H1 (cell line): ENCODE data around the gene EPHA1. TPM values are rescaled to one million over a fixed set of nuclear protein-coding genes. Genes with fewer than 3 reads are reported as not detected.

Experiments
- CTCF ChIA-PET: fragments of 300-600 bp; sonication (Branson Sonifier 250); formaldehyde crosslinking; loops from one replicate; lab custom pipeline; 2021; ENCODE audit not compliant: partially characterized antibody; lab: Charles Lee
- POLR2A ChIA-PET: fragments of 300-600 bp; sonication (Branson Sonifier 250); formaldehyde crosslinking; loops from one replicate; lab custom pipeline; 2021; ENCODE audit warnings: inconsistent platforms; ENCODE audit not compliant: partially characterized antibody; lab: Charles Lee
- DNase-seq, 2 experiments: peaks; one replicate each; pipeline versions ENCODE4 v3.0.0 to v3.0.0-alpha.2; 2010 to 2022; ENCODE audit warnings: low spot score in 2 of 2, low read depth in 1 of 2, mixed read lengths in 1 of 2
- FAIRE-seq: peaks from 2 replicates; lab custom pipeline; 2011; peaks lifted over from hg19 to GRCh38; lab: Jason Lieb, UNC
- H2AFZ ChIP-seq: 2 replicates; pipeline ENCODE4 v1.8.1; 2012; ENCODE audit warnings: low read length, inconsistent platforms
- H2AK5ac ChIP-seq: 2 replicates; pipeline ENCODE4 v1.6.1; 2013; ENCODE audit warnings: low read depth, low read length
- H2BK120ac ChIP-seq: replicated peaks from 2 replicates; pipeline ENCODE3; 2013; ENCODE audit warnings: low read depth, low read length, inconsistent platforms
- H2BK12ac ChIP-seq: 2 replicates; pipeline ENCODE4 v1.6.1; 2013; ENCODE audit warnings: low read depth, low read length
- H2BK15ac ChIP-seq: 2 replicates; pipeline ENCODE4 v1.6.1; 2013; ENCODE audit warnings: low read length
- H2BK20ac ChIP-seq: 2 replicates; pipeline ENCODE4 v1.6.1; 2013; ENCODE audit warnings: low read length
- H2BK5ac ChIP-seq: 2 replicates; pipeline ENCODE4 v1.6.1; 2013; ENCODE audit warnings: low read depth, low read length
- H3K14ac ChIP-seq: 2 replicates; pipeline ENCODE4 v1.6.1; 2013; ENCODE audit warnings: inconsistent platforms; ENCODE audit not compliant: insufficient read length
- H3K18ac ChIP-seq: 2 replicates; pipeline ENCODE4 v1.6.1; 2013; ENCODE audit warnings: low read length; ENCODE audit errors: extremely low read depth
- H3K23ac ChIP-seq: 2 replicates; pipeline ENCODE4 v1.6.1; 2013; ENCODE audit warnings: inconsistent platforms; ENCODE audit not compliant: insufficient read length
- H3K23me2 ChIP-seq: 2 replicates; pipeline ENCODE4 v1.6.1; 2013; ENCODE audit warnings: low read depth, low read length
- H3K27ac ChIP-seq: 2 replicates; pipeline ENCODE4 v1.6.1; 2011; ENCODE audit warnings: low read depth, low read length, inconsistent platforms
- H3K27me3 ChIP-seq, 4 experiments: replicated peaks in 1 of 4; 1 replicate in 1 of 4; 2 replicates in 3 of 4; pipeline versions ENCODE4 v1.6.1 to v1.8.1; 2011 to 2013; ENCODE audit warnings: low read length in 3 of 4, mild to moderate bottlenecking in 3 of 4, inconsistent platforms in 2 of 4, mixed read lengths in 2 of 4, moderate library complexity in 1 of 4; ENCODE audit not compliant: control insufficient read depth in 3 of 4, insufficient read depth in 3 of 4; ENCODE audit errors: extremely low read depth in 1 of 4
- H3K36me3 ChIP-seq, 4 experiments: 2 replicates each; pipeline versions ENCODE4 v1.6.1 to v1.8.1; 2011 to 2013; ENCODE audit warnings: mild to moderate bottlenecking in 4 of 4, low read length in 3 of 4, moderate library complexity in 2 of 4, control low read depth in 1 of 4, inconsistent platforms in 1 of 4; ENCODE audit not compliant: insufficient read depth in 4 of 4, control insufficient read depth in 2 of 4
- H3K4ac ChIP-seq: replicated peaks from 2 replicates; pipeline ENCODE3; 2013; ENCODE audit warnings: low read length, low read depth, mixed read lengths, inconsistent platforms; ENCODE audit not compliant: insufficient read length
- H3K4me1 ChIP-seq, 4 experiments: replicated peaks in 1 of 4; 1 replicate in 1 of 4; 2 replicates in 3 of 4; pipeline versions ENCODE4 v1.6.1 to v1.8.1; 2011 to 2013; ENCODE audit warnings: low read length in 3 of 4, inconsistent platforms in 2 of 4, mixed read lengths in 1 of 4; ENCODE audit not compliant: insufficient read depth in 4 of 4, control insufficient read depth in 3 of 4
- H3K4me2 ChIP-seq, 2 experiments: 2 replicates each; pipeline versions ENCODE4 v1.6.1 to v1.8.1; 2011 to 2013; ENCODE audit warnings: low read depth in 2 of 2, low read length in 2 of 2, control low read depth in 1 of 2, inconsistent platforms in 1 of 2, mild to moderate bottlenecking in 1 of 2; ENCODE audit not compliant: insufficient read depth in 1 of 2
- H3K4me3 ChIP-seq, 4 experiments: fragments of 200-600, 300-600 bp in 1 of 4; sonication (generic), shearing (Covaris generic), sonication (Bioruptor Twin) in 1 of 4; 2 replicates each; pipeline versions ENCODE4 v1.5.1 to v1.8.1; 2011 to 2016; ENCODE audit warnings: low read length in 4 of 4, low read depth in 3 of 4, control low read depth in 2 of 4, inconsistent platforms in 2 of 4, mild to moderate bottlenecking in 2 of 4, mixed read lengths in 1 of 4, moderate library complexity in 1 of 4; ENCODE audit not compliant: insufficient read depth in 2 of 4; ENCODE audit errors: extremely low read depth in 1 of 4
- H3K56ac ChIP-seq: replicated peaks from 2 replicates; pipeline ENCODE3; 2013; ENCODE audit warnings: low read depth, mild to moderate bottlenecking, mixed read lengths, low read length, inconsistent platforms; ENCODE audit not compliant: insufficient read length
- H3K79me1 ChIP-seq: 2 replicates; pipeline ENCODE4 v1.6.1; 2013; ENCODE audit warnings: low read depth, low read length, control low read depth
- H3K79me2 ChIP-seq, 2 experiments: 2 replicates each; pipeline versions ENCODE4 v1.6.1 to v1.8.1; 2012 to 2013; ENCODE audit warnings: low read length in 2 of 2, mild to moderate bottlenecking in 2 of 2, inconsistent platforms in 1 of 2; ENCODE audit not compliant: insufficient read depth in 2 of 2, control insufficient read depth in 1 of 2
- H3K9ac ChIP-seq, 4 experiments: replicated peaks in 1 of 4; 1 replicate in 1 of 4; 2 replicates in 3 of 4; pipeline versions ENCODE4 v1.6.1 to v1.8.1; 2011 to 2013; ENCODE audit warnings: low read depth in 3 of 4, low read length in 3 of 4, control low read depth in 2 of 4, mild to moderate bottlenecking in 2 of 4, moderate library complexity in 2 of 4, inconsistent platforms in 1 of 4; ENCODE audit errors: extremely low read depth in 1 of 4
- H3K9me3 ChIP-seq, 2 experiments: 2 replicates each; pipeline versions ENCODE4 v1.6.1 to v1.8.1; 2012 to 2013; ENCODE audit warnings: mild to moderate bottlenecking in 2 of 2, moderate library complexity in 2 of 2, control low read depth in 1 of 2, inconsistent platforms in 1 of 2, low read depth in 1 of 2, low read length in 1 of 2, mixed read lengths in 1 of 2; ENCODE audit not compliant: insufficient read depth in 2 of 2
- H4K20me1 ChIP-seq, 2 experiments: replicated peaks in 1 of 2; 2 replicates each; pipeline versions ENCODE3 to v1.8.1; 2011 to 2013; ENCODE audit warnings: inconsistent platforms in 2 of 2, low read length in 2 of 2, mild to moderate bottlenecking in 1 of 2; ENCODE audit not compliant: insufficient read depth in 2 of 2, control insufficient read depth in 1 of 2
- H4K5ac ChIP-seq: 2 replicates; pipeline ENCODE4 v1.6.1; 2013; ENCODE audit warnings: low read length, low read depth, mixed read lengths, inconsistent platforms; ENCODE audit not compliant: insufficient read length
- H4K8ac ChIP-seq: 2 replicates; pipeline ENCODE4 v1.8.0; 2013; ENCODE audit warnings: mild to moderate bottlenecking, moderate library complexity, low read length, inconsistent platforms; ENCODE audit not compliant: insufficient read depth; ENCODE audit errors: extremely low read depth
- H4K91ac ChIP-seq: replicated peaks from 2 replicates; pipeline ENCODE3; 2013; ENCODE audit warnings: low read length, mixed read lengths, inconsistent platforms; ENCODE audit not compliant: insufficient read length
- ASH2L ChIP-seq: fragments of 200-600, 300-600 bp; sonication (generic); IDR thresholded peaks from one replicate; pipeline ENCODE4 v1.7.1; 2017; ENCODE audit warnings: low read length
- CHD1 ChIP-seq: IDR thresholded peaks from 2 replicates; pipeline ENCODE4 v1.6.1; 2012; ENCODE audit warnings: low read depth, low read length, improper control_type of control experiment
- CREB1 ChIP-seq: IDR thresholded peaks from 2 replicates; pipeline ENCODE4 v1.6.1; 2012; ENCODE audit warnings: inconsistent platforms
- EZH2 ChIP-seq: fragments of 200-600 bp; sonication (generic); IDR thresholded peaks from 2 replicates; pipeline ENCODE4 v1.7.1; 2012; ENCODE audit warnings: low read depth, mild to moderate bottlenecking, moderate library complexity, low read length, inconsistent platforms; ENCODE audit not compliant: severe bottlenecking
- HDAC6 ChIP-seq: IDR thresholded peaks from one replicate; pipeline ENCODE4 v1.7.1; 2012; ENCODE audit warnings: low read depth, mild to moderate bottlenecking, inconsistent platforms, low read length, moderate library complexity
- MAFK ChIP-seq: IDR thresholded peaks from 2 replicates; pipeline ENCODE4 v1.6.1; 2012; ENCODE audit warnings: low read depth, mild to moderate bottlenecking, improper control_type of control experiment, low read length
- PHF8 ChIP-seq: fragments of 200-600 bp; sonication (generic); conservative IDR thresholded peaks from 2 replicates; pipeline ENCODE4 v1.7.1; 2012; ENCODE audit warnings: low read depth, mild to moderate bottlenecking, inconsistent platforms, low read length, moderate library complexity
- RBBP5 ChIP-seq: IDR thresholded peaks from 2 replicates; pipeline ENCODE4 v1.7.1; 2012; ENCODE audit warnings: low read depth, mild to moderate bottlenecking, inconsistent platforms, low read length, moderate library complexity, borderline replicate concordance
- RFX5 ChIP-seq: IDR thresholded peaks from 2 replicates; pipeline ENCODE4 v1.6.1; 2011; ENCODE audit warnings: low read depth, low read length, improper control_type of control experiment, borderline replicate concordance
- SIX5 ChIP-seq: IDR thresholded peaks from 2 replicates; pipeline ENCODE4 v1.6.1; 2011; ENCODE audit warnings: mild to moderate bottlenecking, low read depth, low read length
- TAF7 ChIP-seq: optimal IDR thresholded peaks from 2 replicates; pipeline ENCODE3; 2011; ENCODE audit warnings: low read depth, mild to moderate bottlenecking, inconsistent platforms, low read length, moderate library complexity, borderline replicate concordance
- polyA plus RNA-seq, 7 experiments: library from polyadenylated mRNA; depleted of rRNA in 3 of 7; stranded (reverse) in 5 of 7; unstranded in 2 of 7; fragments of >200 nt in 5 of 7; fragments of 200-250 nt in 2 of 7; gene quantifications; 1 replicate in 5 of 7; 2 replicates in 1 of 7; 4 replicates in 1 of 7; pipeline versions ENCODE4 v1.2.1 to v1.2.3, GENCODE V29; 2011 to 2013; ENCODE audit warnings: missing spikeins in 2 of 7, mixed read lengths in 2 of 7
- total RNA-seq: library from RNA; stranded (reverse); fragmentation: NEBNext Ultra II Directional; extraction: Animal tissue kit (Norgen Biotek cat#: 25700); gene quantifications from 2 replicates; pipeline ENCODE4 v1.2.1, GENCODE V29; 2021
- TF ChIP-seq, protein P1 (sequence below): IDR thresholded peaks from 2 replicates; pipeline ENCODE4 v1.6.1; 2012; ENCODE audit warnings: low read length, inconsistent platforms
- TF ChIP-seq, protein P2 (sequence below): IDR thresholded peaks from 2 replicates; pipeline ENCODE4 v1.6.1; 2011; ENCODE audit warnings: low read length, improper control_type of control experiment

Gene EPHA1
- total and polyA plus RNA-seq, 2 of the 8 experiments (the other 6 are each of a cell fraction or from before 2014, with no cell fraction given), result 86.5 to 133 TPM

- CTCF ChIA-PET, result interaction anchor here (0.7 to 1.4 kb wide), 3 partner anchors 10 to 54 kb away, joined by 3 read pairs; no protein-coding TSS in a partner anchor
- H3K27ac ChIP-seq, result no peak overlapping the region
- TF ChIP-seq TAF7 (no peak), CHD1 (no peak), SIX5 (no peak), RBBP5 (no peak), PHF8 (no peak), MAFK (no peak), ASH2L (no peak), EZH2 (no peak), RFX5 (no peak), HDAC6 (no peak), CREB1 (no peak)
- TF ChIP-seq, protein P1, sequence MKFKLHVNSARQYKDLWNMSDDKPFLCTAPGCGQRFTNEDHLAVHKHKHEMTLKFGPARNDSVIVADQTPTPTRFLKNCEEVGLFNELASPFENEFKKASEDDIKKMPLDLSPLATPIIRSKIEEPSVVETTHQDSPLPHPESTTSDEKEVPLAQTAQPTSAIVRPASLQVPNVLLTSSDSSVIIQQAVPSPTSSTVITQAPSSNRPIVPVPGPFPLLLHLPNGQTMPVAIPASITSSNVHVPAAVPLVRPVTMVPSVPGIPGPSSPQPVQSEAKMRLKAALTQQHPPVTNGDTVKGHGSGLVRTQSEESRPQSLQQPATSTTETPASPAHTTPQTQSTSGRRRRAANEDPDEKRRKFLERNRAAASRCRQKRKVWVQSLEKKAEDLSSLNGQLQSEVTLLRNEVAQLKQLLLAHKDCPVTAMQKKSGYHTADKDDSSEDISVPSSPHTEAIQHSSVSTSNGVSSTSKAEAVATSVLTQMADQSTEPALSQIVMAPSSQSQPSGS, result no peak
- TF ChIP-seq, protein P2, sequence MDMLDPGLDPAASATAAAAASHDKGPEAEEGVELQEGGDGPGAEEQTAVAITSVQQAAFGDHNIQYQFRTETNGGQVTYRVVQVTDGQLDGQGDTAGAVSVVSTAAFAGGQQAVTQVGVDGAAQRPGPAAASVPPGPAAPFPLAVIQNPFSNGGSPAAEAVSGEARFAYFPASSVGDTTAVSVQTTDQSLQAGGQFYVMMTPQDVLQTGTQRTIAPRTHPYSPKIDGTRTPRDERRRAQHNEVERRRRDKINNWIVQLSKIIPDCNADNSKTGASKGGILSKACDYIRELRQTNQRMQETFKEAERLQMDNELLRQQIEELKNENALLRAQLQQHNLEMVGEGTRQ, result no peak
Measured at GRCh38 chr7:143451122-143451521, 42.5 kb upstream of the EPHA1 start.

More at GRCh38 chr7:143451122-143451521, 42.5 kb upstream of the EPHA1 start:
- Histone ChIP-seq H2AFZ (no peak overlapping the region), H2BK5ac (no peak overlapping the region), H3K27me3 (no peaks in the 10 kb centered on the region), H3K18ac (no peak overlapping the region), H3K79me2 (no peaks in the 10 kb centered on the region), H3K23ac (no peak overlapping the region), H3K79me1 (no peaks in the 10 kb centered on the region), H2BK120ac (no peak overlapping the region), H3K56ac (no peak overlapping the region), H3K9me3 (no peaks in the 10 kb centered on the region), H3K4me1 (peaks cover 0 to 2% (median 0%) of the 10 kb centered on the region in 4 experiments; a peak in 1 of 7 replicates), H2AK5ac (no peak overlapping the region), H4K20me1 (no peaks in the 10 kb centered on the region), H3K23me2 (no peaks in the 10 kb centered on the region), H4K8ac (no peak overlapping the region), H3K9ac (no peak overlapping the region), H3K4ac (no peak overlapping the region), H3K36me3 (no peaks in the 10 kb centered on the region), H4K5ac (no peak overlapping the region), H3K4me3 (no peak overlapping the region), H3K14ac (no peak overlapping the region), H3K4me2 (no peak overlapping the region), H4K91ac (no peak overlapping the region), H2BK12ac (no peak overlapping the region), H2BK20ac (no peak overlapping the region), H2BK15ac (no peak overlapping the region)
- POLR2A ChIA-PET, result no interaction called here
- no peak for FAIRE-seq
- no peak for DNase-seq
